Caco-2 (cell line): ENCODE measurements around the gene FAM89A. TPM values are rescaled to one million over a fixed set of nuclear protein-coding genes. Genes with fewer than 3 reads are reported as not detected.
"Not testable (repeated sequence)": the region's sequence is repeated elsewhere in the genome, so short reads cannot be mapped to it uniquely, and the experiment has no call there.

Experiments used
- BruUV-seq: library from RNA; stranded (reverse); fragments of 400-500 nt; replicated peaks from 2 replicates; lab custom pipeline; 2021; lab: Mats Ljungman, UMichigan
- CTCF ChIA-PET: fragments of 300-600 bp; sonication (Branson Sonifier 250); formaldehyde crosslinking; loops from one replicate; lab custom pipeline; 2022; ENCODE audit warnings: antibody characterized with exemption; lab: Charles Lee
- POLR2A ChIA-PET: fragments of 300-600 bp; sonication (Branson Sonifier 250); formaldehyde crosslinking; loops from one replicate; lab custom pipeline; 2022; ENCODE audit warnings: antibody characterized with exemption; lab: Charles Lee
- DNase-seq, 2 experiments: peaks; one replicate each; pipeline versions ENCODE4 v3.0.0 to v3.0.0-alpha.2; 2020 to 2022
- H3K27me3 ChIP-seq: replicated peaks from 2 replicates; pipeline ENCODE4 v1.6.0; 2011; ENCODE audit warnings: low read length; ENCODE audit not compliant: control insufficient read depth, insufficient read depth
- H3K36me3 ChIP-seq: 2 replicates; pipeline ENCODE4 v1.5.1; 2011; ENCODE audit warnings: low read length; ENCODE audit not compliant: control insufficient read depth, insufficient read depth
- H3K4me1 ChIP-seq: fragments of 250-450 bp; sonication (Bioruptor Pico); 2 replicates; pipeline ENCODE4 v1.5.1; 2020; ENCODE audit warnings: mild to moderate bottlenecking
- H3K4me3 ChIP-seq: 2 replicates; pipeline ENCODE4 v1.5.1; 2011; ENCODE audit warnings: low read depth, mild to moderate bottlenecking, control low read depth, low read length
- H3K9me3 ChIP-seq: fragments of 250-450 bp; sonication (Bioruptor Pico); 2 replicates; pipeline ENCODE4 v1.5.1; 2020; ENCODE audit warnings: mild to moderate bottlenecking, moderate library complexity
- H3K27ac Mint-ChIP-seq: one replicate; pipeline ENCODE4 v1.8.0; 2022; ENCODE audit warnings: mixed read lengths; ENCODE audit not compliant: unreplicated experiment
- H3K27me3 Mint-ChIP-seq: one replicate; pipeline ENCODE4 v1.8.0; 2022; ENCODE audit warnings: mixed read lengths; ENCODE audit not compliant: insufficient read depth, unreplicated experiment
- H3K36me3 Mint-ChIP-seq: one replicate; pipeline ENCODE4 v1.8.0; 2022; ENCODE audit warnings: mild to moderate bottlenecking, mixed read lengths; ENCODE audit not compliant: insufficient read depth, unreplicated experiment
- H3K4me1 Mint-ChIP-seq: one replicate; pipeline ENCODE4 v1.8.0; 2022; ENCODE audit warnings: low read depth, mixed read lengths; ENCODE audit not compliant: unreplicated experiment
- H3K4me3 Mint-ChIP-seq: one replicate; pipeline ENCODE4 v1.8.0; 2022; ENCODE audit warnings: mild to moderate bottlenecking, moderate library complexity, mixed read lengths; ENCODE audit not compliant: unreplicated experiment
- H3K9me3 Mint-ChIP-seq: one replicate; pipeline ENCODE4 v1.8.0; 2022; ENCODE audit warnings: mixed read lengths; ENCODE audit not compliant: unreplicated experiment
- intact Hi-C: fragments of 100-400 bp; cut with micrococcal nuclease; formaldehyde crosslinking; loops from one replicate; pipeline ENCODE4 v1.10.0; 2022; ENCODE audit not compliant: unreplicated experiment
- total RNA-seq: library from RNA; stranded (reverse); gene quantifications from 2 replicates; pipeline ENCODE4 v1.2.3, GENCODE V29; 2022
- TF ChIP-seq, protein P1 (sequence below), 2 experiments: fragments of 200-600 bp in 1 of 2; IDR thresholded peaks; 1 replicate in 1 of 2; 2 replicates in 1 of 2; pipeline versions ENCODE4 v1.5.1 to v1.8.0; 2011 to 2022; ENCODE audit warnings: antibody characterized with exemption in 1 of 2, control low read depth in 1 of 2, inconsistent platforms in 1 of 2, low read depth in 1 of 2, low read length in 1 of 2, mild to moderate bottlenecking in 1 of 2, moderate library complexity in 1 of 2; ENCODE audit not compliant: insufficient read depth in 1 of 2, severe bottlenecking in 1 of 2, unreplicated experiment in 1 of 2

FAM89A gene
- total RNA-seq, 1 experiment from 2014 or later: 44.2 TPM

DNA sequence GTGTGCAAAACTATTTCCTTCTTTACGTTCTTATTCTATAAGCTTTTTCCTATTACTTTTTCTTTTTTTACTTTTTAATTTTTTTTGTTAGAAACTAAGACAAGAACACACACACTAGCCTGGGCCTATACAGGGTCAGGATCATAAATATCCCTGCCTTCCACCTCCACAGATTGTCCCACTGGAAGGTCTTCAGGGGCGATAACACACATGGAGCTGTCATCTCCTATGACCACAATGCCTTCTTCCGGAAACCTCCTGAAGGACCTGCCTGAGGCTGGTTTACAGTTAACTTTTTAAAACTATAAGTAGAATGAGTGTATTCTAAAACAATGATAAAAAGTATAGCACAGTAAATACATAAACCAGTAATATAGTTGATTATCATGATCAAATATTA is 10.3 kb upstream of the FAM89A start:
- Mint-ChIP-seq H3K27me3 (no peaks in the 10 kb centered on the region), H3K36me3 (no peaks in the 10 kb centered on the region), H3K27ac (no peak overlapping the region), H3K4me1 (peaks cover 40% of the 10 kb centered on the region), H3K4me3 (no peak overlapping the region), H3K9me3 (no peaks in the 10 kb centered on the region)
- DNase-seq: no peak
- no peaks in the 10 kb centered on the region for H3K9me3 ChIP-seq
- H3K27me3 ChIP-seq: no peaks in the 10 kb centered on the region
- no peak overlapping the region for H3K4me3 ChIP-seq
- CTCF ChIA-PET: interaction anchor here (0.7 kb wide), 1 partner anchor 287 kb away, joined by 10 read pairs; the partner anchor contains the start of gene EXOC8
- BruUV-seq: no TSS peak
- H3K36me3 ChIP-seq: no peaks in the 10 kb centered on the region
- POLR2A ChIA-PET: no interaction called here
- TF ChIP-seq, protein P1, sequence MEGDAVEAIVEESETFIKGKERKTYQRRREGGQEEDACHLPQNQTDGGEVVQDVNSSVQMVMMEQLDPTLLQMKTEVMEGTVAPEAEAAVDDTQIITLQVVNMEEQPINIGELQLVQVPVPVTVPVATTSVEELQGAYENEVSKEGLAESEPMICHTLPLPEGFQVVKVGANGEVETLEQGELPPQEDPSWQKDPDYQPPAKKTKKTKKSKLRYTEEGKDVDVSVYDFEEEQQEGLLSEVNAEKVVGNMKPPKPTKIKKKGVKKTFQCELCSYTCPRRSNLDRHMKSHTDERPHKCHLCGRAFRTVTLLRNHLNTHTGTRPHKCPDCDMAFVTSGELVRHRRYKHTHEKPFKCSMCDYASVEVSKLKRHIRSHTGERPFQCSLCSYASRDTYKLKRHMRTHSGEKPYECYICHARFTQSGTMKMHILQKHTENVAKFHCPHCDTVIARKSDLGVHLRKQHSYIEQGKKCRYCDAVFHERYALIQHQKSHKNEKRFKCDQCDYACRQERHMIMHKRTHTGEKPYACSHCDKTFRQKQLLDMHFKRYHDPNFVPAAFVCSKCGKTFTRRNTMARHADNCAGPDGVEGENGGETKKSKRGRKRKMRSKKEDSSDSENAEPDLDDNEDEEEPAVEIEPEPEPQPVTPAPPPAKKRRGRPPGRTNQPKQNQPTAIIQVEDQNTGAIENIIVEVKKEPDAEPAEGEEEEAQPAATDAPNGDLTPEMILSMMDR (IDR thresholded peaks at IDR 0.05; ENCODE audit: insufficient read depth in 1 of 2, low read depth in 1 of 2, low read length in 1 of 2, severe bottlenecking in 1 of 2, unreplicated experiment in 1 of 2): no peak
- peaks cover 24% of the 10 kb centered on the region for H3K4me1 ChIP-seq
- intact Hi-C loops: no loop called here

- POLR2A ChIA-PET: no interaction called here
- Mint-ChIP-seq H3K4me1 (peaks cover 46% of the 10 kb centered on the region), H3K4me3 (peak overlapping the region; percentile 32), H3K27ac (peak overlapping the region; percentile 83), H3K36me3 (no peaks in the 10 kb centered on the region), H3K27me3 (no peaks in the 10 kb centered on the region), H3K9me3 (no peaks in the 10 kb centered on the region)
- Histone ChIP-seq H3K36me3 (no peaks in the 10 kb centered on the region), H3K27me3 (no peaks in the 10 kb centered on the region), H3K4me1 (peaks cover 29% of the 10 kb centered on the region), H3K4me3 (no peak overlapping the region), H3K9me3 (0 out of 2 replicates have a peak, but pooled peaks cover 4% of the 10 kb centered on the region)
- TF ChIP-seq, protein P1 (IDR thresholded peaks at IDR 0.05; ENCODE audit: insufficient read depth in 1 of 2, low read depth in 1 of 2, low read length in 1 of 2, severe bottlenecking in 1 of 2, unreplicated experiment in 1 of 2): no peak
- intact Hi-C loops: no loop called here
- BruUV-seq: no TSS peak
- DNase-seq: peak; percentile 59 to 64
- CTCF ChIA-PET: interaction anchor here (0.7 kb wide), 1 partner anchor 288 kb away, joined by 10 read pairs; the partner anchor contains the start of gene EXOC8
Observed at GRCh38 chr1:231049121-231049979, 9.3 kb upstream of the FAM89A start.

DNA sequence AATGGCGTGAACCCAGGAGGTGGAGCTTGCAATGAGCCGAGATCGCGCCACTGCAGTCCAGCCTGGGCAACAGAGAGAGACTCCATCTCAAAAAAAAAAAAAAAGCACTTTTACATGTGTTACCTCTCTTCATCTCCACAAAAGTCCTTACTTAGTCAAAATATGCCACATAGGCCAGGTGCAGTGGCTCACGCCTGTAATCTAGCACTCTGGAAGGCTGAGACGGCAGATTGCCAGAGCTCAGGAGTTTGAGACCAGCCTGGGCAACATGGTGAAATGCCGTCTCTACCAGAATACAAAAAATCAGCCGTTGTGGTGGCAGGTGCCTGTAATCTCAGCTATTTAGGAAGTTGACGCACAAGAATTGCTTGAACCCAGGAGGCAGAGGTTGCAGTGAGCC is 8.4 kb upstream of the FAM89A start:
- H3K27me3 Mint-ChIP-seq, H3K4me3 Mint-ChIP-seq, H3K36me3 Mint-ChIP-seq, POLR2A ChIA-PET, H3K27ac Mint-ChIP-seq, H3K9me3 Mint-ChIP-seq, BruUV-seq, DNase-seq, H3K36me3 ChIP-seq, CTCF ChIA-PET, H3K9me3 ChIP-seq, H3K27me3 ChIP-seq, intact Hi-C loops, H3K4me3 ChIP-seq: not testable (repeated sequence)
- H3K4me1 Mint-ChIP-seq: peaks cover 46% of the 10 kb centered on the region
- H3K4me1 ChIP-seq: peaks cover 29% of the 10 kb centered on the region

GRCh38 chr1:231047529-231047928 is 7.5 kb upstream of the FAM89A start:
- POLR2A ChIA-PET, CTCF ChIA-PET, intact Hi-C loops, H3K4me3 ChIP-seq, H3K36me3 ChIP-seq, BruUV-seq, H3K4me3 Mint-ChIP-seq, H3K9me3 ChIP-seq, H3K9me3 Mint-ChIP-seq, DNase-seq, H3K36me3 Mint-ChIP-seq, H3K27me3 ChIP-seq, H3K27me3 Mint-ChIP-seq: not testable (repeated sequence)
- peak overlapping the region; percentile 66 for H3K27ac Mint-ChIP-seq
- H3K4me1 ChIP-seq: peaks cover 29% of the 10 kb centered on the region
- peaks cover 46% of the 10 kb centered on the region for H3K4me1 Mint-ChIP-seq
